Measurements from ENCODE around the gene ATP6V0D1. TPM values are rescaled to one million over a fixed set of nuclear protein-coding genes. Genes with fewer than 3 reads are reported as not detected.
"Not testable (repeated sequence)": the region's sequence is repeated elsewhere in the genome, so short reads cannot be mapped to it uniquely, and the experiment has no call there.

Gene ATP6V0D1
- total and polyA plus RNA-seq, 2 experiments from 2014 or later, result 20.6 to 68.7 TPM

DNA sequence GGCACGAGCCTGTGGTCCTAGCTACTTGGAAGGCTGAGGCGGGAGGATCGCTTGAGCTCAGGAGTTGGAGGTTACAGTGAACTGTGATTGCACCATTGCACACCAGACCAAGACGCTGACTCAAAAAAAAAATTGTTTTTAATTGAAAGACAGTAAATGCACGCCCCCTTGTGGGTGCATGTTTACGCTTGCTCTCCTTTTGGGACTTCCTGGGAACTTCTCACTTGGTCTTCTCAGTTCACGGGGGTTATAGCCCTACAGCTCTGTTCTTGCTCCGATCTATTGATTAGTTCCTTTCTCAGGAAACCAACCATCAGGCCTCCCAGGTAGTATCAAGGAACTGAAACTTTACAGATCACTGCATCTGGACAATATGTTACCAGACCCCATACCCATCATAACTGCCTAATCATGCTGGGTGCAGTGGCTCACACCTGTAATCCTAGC, 33.4 kb upstream of the ATP6V0D1 start:
- Histone ChIP-seq H3K4me3 (no peak overlapping the region), H3K9me2 (ENCODE audit: insufficient read depth) (no peaks in the 10 kb centered on the region), H3K27ac (ENCODE audit: low read depth) (no peak overlapping the region), H3K4me1 (ENCODE audit: insufficient read depth) (no peaks in the 10 kb centered on the region), H3K4me2 (no peak overlapping the region), H3K79me2 (replicated peaks; ENCODE audit: insufficient read depth) (no peaks in the 10 kb centered on the region), H2AFZ (no peak overlapping the region), H3K36me3 (ENCODE audit: insufficient read depth) (no peaks in the 10 kb centered on the region), H4K20me1 (replicated peaks; ENCODE audit: insufficient read depth) (no peaks in the 10 kb centered on the region), H3K27me3 (ENCODE audit: insufficient read depth) (0 out of 2 replicates have a peak, but pooled peaks cover 12% of the 10 kb centered on the region), H3F3A (replicated peaks; ENCODE audit: low read depth) (no peaks in the 10 kb centered on the region)
- Mint-ChIP-seq H3K27me3 (ENCODE audit: insufficient read depth, low read depth, poor library complexity) (peaks cover 32% of the 10 kb centered on the region), H3K36me3 (ENCODE audit: low read depth) (no peaks in the 10 kb centered on the region), H3K27ac (no peak overlapping the region), H3K4me3 (no peak overlapping the region), H3K4me1 (no peaks in the 10 kb centered on the region), H3K9me3 (no peaks in the 10 kb centered on the region; the same call in 2 of the 3 replicates)
- peak; percentile 90 for DNase-seq (ENCODE audit: low spot score)
- peak; percentile 67 to 82 for TF ChIP-seq CTCF (conservative IDR thresholded peaks at IDR 0.05; ENCODE audit: low read depth in 2 of 2)
- TF ChIP-seq POLR2AphosphoS5 (IDR thresholded peaks at IDR 0.05; ENCODE audit: low read depth), result no peak
- no peak for TF ChIP-seq ZNF331 (CRISPR knock-in tag; IDR thresholded peaks at IDR 0.05; ENCODE audit: low read depth)
- TF ChIP-seq ZNF462 (CRISPR knock-in tag; IDR thresholded peaks at IDR 0.05), result no peak
- peak; percentile 69 for ATAC-seq

- H3K9me3 Mint-ChIP-seq; H3K36me3 ChIP-seq (ENCODE audit: insufficient read depth); H3K4me2 ChIP-seq; H2AFZ ChIP-seq; H3K79me2 ChIP-seq (replicated peaks; ENCODE audit: insufficient read depth); H4K20me1 ChIP-seq (replicated peaks; ENCODE audit: insufficient read depth); H3K27ac Mint-ChIP-seq; H3F3A ChIP-seq (replicated peaks; ENCODE audit: low read depth); H3K4me1 Mint-ChIP-seq; H3K4me3 Mint-ChIP-seq; H3K9me2 ChIP-seq (ENCODE audit: insufficient read depth); H3K4me3 ChIP-seq; H3K36me3 Mint-ChIP-seq (ENCODE audit: low read depth); H3K4me1 ChIP-seq (ENCODE audit: insufficient read depth); H3K27ac ChIP-seq (ENCODE audit: low read depth): not testable (repeated sequence)
- DNase-seq (ENCODE audit: low spot score) (peak; percentile 39), ATAC-seq (peak; percentile 69)
- TF ChIP-seq CTCF (conservative IDR thresholded peaks at IDR 0.05; ENCODE audit: low read depth in 2 of 2), result peak in 1 of 2 experiments; percentile 25; a peak in 1 of 4 replicates
- H3K27me3 ChIP-seq (ENCODE audit: insufficient read depth), result 0 out of 2 replicates have a peak, but pooled peaks cover 12% of the 10 kb centered on the region
- peaks cover 31% of the 10 kb centered on the region for H3K27me3 Mint-ChIP-seq (ENCODE audit: insufficient read depth, low read depth, poor library complexity)
These were observed 32.9 kb upstream of the ATP6V0D1 start for GRCh38 chr16:67513892-67514291.
